HG02623 (cell line): Measurements from ENCODE around the gene IL22RA2.

Experiments used
- ATAC-seq: cut with Tn5 transposase; IDR thresholded peaks from one replicate; pipeline ENCODE4 v1.9.1; 2021; ENCODE audit warnings: moderate library complexity; ENCODE audit not compliant: unreplicated experiment

The IL22RA2 gene

GRCh38 chr6:137167702-137168377, 5.6 kb downstream of the IL22RA2 start:
- ATAC-seq, result no peak

DNA sequence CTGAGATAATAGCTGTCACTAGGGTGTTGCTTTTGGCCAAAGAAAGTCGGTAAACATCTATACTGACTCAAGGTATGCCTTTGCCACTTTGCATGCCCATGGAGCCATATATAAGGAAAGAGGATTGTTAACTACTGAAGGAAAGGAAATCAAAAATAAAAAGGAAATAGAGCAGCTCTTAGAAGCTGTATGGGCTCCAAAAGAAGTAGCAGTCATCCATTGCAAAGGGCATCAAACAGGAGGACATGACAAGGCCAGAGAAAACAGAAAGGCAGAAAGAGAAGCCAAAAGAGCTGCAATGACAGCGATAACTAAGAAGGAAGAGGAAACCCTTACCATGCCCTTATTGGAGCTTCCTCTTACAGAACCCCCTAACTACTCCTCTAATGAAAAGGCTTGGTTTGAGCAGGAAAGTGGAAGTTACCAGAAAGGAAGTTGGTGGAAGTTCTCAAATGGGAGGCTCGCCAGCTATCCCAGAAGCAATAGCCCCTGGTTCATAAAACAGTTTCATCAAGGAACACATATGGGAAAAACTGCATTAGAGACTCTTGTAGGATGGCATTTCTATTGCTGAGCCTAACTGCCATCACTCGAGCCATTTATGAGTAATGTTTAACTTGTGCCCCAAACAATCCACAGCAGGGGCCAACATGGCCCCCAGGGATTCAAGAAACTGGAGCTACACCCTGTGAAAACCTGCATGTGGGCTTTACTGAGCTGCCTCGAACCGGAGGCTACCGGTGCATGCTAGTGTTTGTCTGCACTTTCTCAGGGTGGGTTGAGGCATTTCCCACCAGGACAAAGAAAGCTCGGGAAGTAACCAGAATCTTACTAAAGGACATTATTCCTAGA, 7.0 kb downstream of the IL22RA2 start:
- no peak for ATAC-seq

- no peak for ATAC-seq
These were observed 7.8 kb downstream of the IL22RA2 start for GRCh38 chr6:137165375-137166246.

- no peak for ATAC-seq
These were observed 9.6 kb downstream of the IL22RA2 start for GRCh38 chr6:137163732-137164318.

DNA sequence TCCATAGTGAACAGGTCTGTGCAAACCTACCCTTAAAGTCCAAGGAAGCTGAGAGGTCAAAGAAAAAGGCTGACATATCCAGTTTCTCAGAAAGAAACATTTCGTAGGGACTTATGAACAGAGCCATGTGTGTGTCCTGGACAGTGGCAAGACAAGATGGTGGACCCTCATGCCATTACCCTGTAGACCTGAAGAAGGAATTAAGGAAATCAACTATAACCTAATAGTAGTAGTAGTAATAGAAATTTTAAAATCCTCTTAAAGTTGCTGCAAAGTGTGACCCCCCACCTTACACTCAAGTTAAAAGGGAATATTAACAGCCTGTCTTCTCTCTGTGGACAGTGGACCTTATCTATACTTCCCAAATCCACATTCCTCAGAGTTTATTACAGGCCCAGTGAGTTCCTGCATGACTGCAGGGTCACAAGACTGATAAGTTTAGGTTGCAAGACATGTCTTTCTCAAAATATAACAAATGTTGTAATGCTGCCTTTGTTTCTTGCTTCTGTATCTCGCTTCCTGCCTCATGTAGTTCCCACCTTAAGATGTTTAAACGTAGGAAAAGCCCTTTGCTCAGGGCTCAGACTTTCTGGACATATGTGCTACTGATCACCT, 10.6 kb downstream of the IL22RA2 start:
- no peak for ATAC-seq

- ATAC-seq, result no peak
These were observed 11.5 kb downstream of the IL22RA2 start for GRCh38 chr6:137161949-137162348.

- ATAC-seq, result no peak
These were observed 12.7 kb downstream of the IL22RA2 start for GRCh38 chr6:137160763-137161162.

DNA sequence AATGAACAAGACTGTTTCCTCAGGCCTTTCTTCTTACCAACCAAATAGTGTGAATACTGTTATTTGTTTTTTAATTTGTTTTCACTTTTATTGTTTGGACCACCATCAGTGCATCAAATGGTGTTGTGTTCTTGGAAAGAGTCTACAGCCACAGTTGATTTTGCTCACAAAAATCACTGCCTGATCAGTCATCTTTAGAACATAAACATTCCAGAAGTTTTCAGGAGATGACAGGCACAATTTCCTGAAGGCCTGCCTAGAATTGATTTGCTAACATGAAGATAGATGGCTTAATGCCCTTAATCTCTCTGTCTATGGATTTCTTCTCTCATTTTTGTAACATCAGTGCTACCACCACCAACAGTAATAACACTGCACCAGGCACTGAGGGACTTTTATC, 13.5 kb downstream of the IL22RA2 start:
- no peak for ATAC-seq

- ATAC-seq, result no peak
These were observed 15.8 kb downstream of the IL22RA2 start for GRCh38 chr6:137157601-137158000.

DNA sequence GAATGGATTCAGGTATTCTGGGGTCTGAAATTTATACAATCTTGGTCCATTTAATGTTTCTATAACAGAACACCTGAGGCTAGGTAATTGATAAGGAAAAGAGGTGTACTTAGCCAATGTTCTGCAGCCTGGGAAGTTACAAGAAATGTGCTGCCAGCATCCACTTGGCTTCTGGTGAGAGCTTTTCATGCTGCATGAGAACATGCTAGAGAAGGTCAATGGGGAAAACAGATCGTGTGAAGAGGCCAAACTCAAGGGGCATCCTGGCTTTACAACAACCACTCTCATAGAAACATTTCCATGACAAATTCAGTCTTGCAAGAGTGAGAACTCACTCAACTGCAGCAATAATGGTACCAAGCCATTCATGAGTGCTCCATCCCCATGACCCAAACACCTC, 16.8 kb downstream of the IL22RA2 start:
- ATAC-seq, result no peak

DNA sequence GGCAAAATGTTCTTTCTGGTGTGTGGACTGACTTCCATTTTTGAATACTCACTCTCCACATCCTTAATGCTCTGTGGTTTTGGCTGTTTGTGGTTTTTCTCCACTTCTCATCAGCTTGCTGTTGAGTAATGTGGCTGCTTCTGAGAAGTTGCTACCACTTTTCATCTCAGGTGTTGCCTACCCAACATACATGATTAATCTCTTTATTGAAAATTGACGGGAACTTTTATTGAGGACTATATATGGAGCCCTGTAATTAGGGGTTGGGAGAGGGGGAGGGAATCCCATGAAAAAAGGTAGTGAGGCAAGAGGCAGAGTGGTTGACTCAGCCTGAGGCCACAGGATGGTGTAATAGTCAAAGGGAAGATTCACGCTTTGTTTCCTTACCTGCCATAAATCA, 17.6 kb downstream of the IL22RA2 start:
- ATAC-seq, result no peak

DNA sequence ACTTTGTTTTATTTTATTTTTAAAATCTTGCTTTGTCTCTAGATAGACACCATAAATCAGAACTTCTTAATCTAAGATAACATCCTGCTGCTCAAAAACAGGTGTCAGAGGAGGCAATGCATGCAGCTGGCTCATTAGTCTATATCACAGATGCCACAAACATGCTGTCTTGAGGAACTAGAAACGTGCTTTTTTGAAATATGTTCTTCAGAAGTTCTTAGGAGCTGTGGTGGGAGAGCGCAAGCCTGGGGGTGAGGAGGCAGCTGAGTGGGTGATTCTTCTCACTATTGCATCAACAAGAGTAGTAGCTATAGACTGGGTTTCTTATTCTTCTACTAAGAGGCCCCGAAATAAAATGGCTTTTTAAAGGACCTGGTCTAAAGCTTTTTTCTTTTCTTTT, 23.4 kb downstream of the IL22RA2 start:
- no peak for ATAC-seq

- no peak for ATAC-seq
These were observed 24.4 kb downstream of the IL22RA2 start for GRCh38 chr6:137149035-137149393.

DNA sequence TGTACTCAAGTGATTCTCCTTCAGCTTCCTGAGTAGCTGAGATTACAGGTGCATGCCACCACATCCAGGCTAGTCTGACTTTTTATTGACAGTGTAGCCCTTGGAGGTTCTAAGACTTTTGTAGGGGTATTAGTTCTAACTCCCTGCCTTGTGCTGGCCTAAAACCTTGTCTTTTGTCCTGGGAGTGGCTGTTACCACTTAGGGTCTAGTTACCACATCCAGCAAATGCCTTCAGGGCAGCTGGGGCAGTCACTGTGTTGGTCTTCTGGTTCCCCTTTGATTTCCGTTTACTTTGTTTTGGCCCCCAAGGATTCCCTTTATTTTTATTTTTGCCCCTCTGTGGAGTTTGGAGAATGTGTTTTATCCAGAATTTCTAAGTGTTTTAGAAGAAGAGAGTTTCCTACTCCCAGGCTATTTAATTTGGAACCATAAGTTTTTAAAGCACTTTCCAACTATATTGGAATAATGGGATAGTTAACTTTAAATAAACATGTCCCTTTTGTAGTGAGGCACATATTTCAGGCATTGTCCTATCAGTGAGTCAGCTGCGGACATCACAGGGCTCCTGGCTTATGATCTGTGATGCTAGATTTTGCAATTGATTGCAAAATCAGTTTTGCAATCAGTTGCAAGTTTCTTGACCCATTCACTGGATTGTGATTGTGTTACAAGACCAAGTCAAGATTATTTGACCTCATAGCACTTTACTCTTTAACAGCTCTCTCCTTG, 25.0 kb downstream of the IL22RA2 start:
- ATAC-seq, result no peak

- no peak for ATAC-seq
These were observed 26.2 kb downstream of the IL22RA2 start for GRCh38 chr6:137147195-137147594.

GRCh38 chr6:137146206-137146605, 27.2 kb downstream of the IL22RA2 start:
- ATAC-seq, result no peak

DNA sequence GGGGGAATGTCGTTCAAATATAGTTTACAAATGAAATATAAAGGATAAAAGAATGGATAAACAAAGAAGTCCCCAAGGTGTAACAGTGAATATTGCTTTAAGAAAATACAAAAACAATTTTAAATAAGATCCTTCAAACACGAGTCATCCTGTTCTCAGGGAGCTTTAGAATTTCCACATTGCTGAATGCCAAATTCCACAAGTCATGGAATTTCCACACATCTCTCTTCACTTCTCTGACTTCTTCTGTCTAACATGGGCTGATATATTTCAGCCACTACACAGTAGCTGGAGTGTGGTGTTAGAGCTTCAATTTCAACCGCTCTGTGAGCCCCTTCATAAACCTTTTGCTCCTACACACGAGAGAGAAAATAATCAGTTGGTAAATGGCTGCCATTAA, 28.0 kb downstream of the IL22RA2 start:
- ATAC-seq, result no peak

DNA sequence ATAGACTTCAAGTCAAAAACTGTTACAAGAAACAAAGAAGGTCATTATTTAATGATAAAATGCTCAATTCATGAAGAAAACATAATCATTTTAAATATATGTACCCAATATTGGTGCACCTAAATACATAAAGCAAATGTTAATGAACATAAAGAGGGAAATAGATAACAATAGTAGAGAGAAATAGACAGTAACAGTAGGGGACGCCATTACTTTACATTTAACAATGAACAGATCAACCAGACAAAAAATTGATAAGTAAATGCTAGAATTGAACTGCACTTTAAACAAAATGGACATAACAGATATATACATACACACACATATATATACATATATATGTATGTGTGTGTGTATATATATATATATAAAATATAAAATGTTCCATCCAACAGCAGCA, 37.4 kb downstream of the IL22RA2 start:
- ATAC-seq, result no peak

DNA sequence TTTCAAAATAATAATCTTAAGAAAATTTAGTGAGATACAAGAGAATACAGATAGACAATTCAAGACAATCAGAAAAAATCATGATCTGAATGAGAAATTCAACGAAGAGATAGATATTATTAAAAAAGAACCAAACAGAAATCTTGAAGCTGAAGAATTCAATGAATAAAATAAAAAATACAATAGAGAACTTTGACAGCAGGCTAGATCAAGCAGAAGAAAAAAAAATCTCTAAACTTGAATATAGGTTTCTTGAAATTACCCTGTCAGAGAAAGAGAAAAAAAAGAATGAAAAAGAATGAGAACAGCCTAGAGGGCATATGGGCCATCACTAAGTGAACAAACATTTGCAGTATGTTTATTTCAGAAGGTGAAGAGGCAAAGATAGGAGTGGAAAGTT, 39.0 kb downstream of the IL22RA2 start:
- no peak for ATAC-seq

DNA sequence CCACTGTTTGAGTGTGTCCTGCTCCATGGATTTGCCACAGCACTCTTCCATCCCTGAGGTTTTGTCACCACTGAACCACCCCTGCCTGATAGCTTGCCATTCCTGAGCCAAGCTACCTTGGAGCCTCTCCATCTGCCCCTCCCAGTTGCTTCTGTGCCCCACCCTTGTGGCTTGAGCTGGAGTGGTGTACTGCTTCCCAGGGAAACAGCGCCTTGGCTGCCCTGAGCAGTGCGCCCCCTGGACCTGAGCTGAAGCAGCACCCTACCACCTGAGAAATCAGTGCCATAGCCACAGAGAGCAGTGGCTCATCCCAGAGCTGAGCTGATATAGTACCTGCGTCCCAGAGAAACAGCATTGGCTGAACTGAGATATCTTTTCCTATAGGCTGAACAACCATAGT, 40.3 kb downstream of the IL22RA2 start:
- no peak for ATAC-seq
